H9 (cell line): ENCODE results near the gene TMEM145. TPM values are rescaled to one million over a fixed set of nuclear protein-coding genes. Genes with fewer than 3 reads are reported as not detected.

Experiments used
- DNase-seq: peaks from one replicate; pipeline ENCODE4 v3.0.0-alpha.2; 2017
- H2AFZ ChIP-seq: one replicate; pipeline ENCODE4 v1.6.1; 2013; ENCODE audit warnings: mild to moderate bottlenecking, low read length, control low read depth, moderate library complexity
- H2AK5ac ChIP-seq: 2 replicates; pipeline ENCODE4 v1.6.1; 2013; ENCODE audit warnings: low read length, control low read depth, mixed read lengths; ENCODE audit not compliant: insufficient read length
- H2BK120ac ChIP-seq: one replicate; pipeline ENCODE4 v1.6.1; 2013; ENCODE audit warnings: low read depth, mild to moderate bottlenecking, low read length, control low read depth, inconsistent platforms; ENCODE audit not compliant: poor library complexity, severe bottlenecking
- H2BK12ac ChIP-seq: 2 replicates; pipeline ENCODE4 v1.6.1; 2013; ENCODE audit warnings: low read length, control low read depth, mixed read lengths, low read depth; ENCODE audit not compliant: insufficient read length
- H2BK15ac ChIP-seq: 2 replicates; pipeline ENCODE4 v1.6.1; 2013; ENCODE audit warnings: low read depth, low read length, control low read depth
- H2BK20ac ChIP-seq: one replicate; pipeline ENCODE4 v1.6.1; 2013; ENCODE audit warnings: low read depth, mild to moderate bottlenecking, low read length, control low read depth, inconsistent platforms; ENCODE audit not compliant: poor library complexity, severe bottlenecking
- H2BK5ac ChIP-seq: 2 replicates; pipeline ENCODE4 v1.6.1; 2013; ENCODE audit warnings: low read length, control low read depth, mixed read lengths; ENCODE audit not compliant: insufficient read length
- H3K14ac ChIP-seq: 2 replicates; pipeline ENCODE4 v1.6.1; 2013; ENCODE audit warnings: low read length, control low read depth; ENCODE audit not compliant: insufficient read depth
- H3K18ac ChIP-seq: 2 replicates; pipeline ENCODE4 v1.6.1; 2013; ENCODE audit warnings: low read depth, mild to moderate bottlenecking, mixed read lengths, low read length, control low read depth; ENCODE audit not compliant: insufficient read length
- H3K23ac ChIP-seq: 2 replicates; pipeline ENCODE4 v1.6.1; 2013; ENCODE audit warnings: low read length, control low read depth, mixed read lengths, low read depth; ENCODE audit not compliant: insufficient read length
- H3K23me2 ChIP-seq: 2 replicates; pipeline ENCODE4 v1.6.1; 2013; ENCODE audit warnings: low read depth, mild to moderate bottlenecking, mixed read lengths, low read length, control low read depth; ENCODE audit not compliant: insufficient read length, poor library complexity, severe bottlenecking
- H3K27ac ChIP-seq: 2 replicates; pipeline ENCODE4 v1.5.1; 2013; ENCODE audit warnings: low read length, control low read depth, mixed read lengths, low read depth; ENCODE audit not compliant: insufficient read length
- H3K27me3 ChIP-seq: 2 replicates; pipeline ENCODE4 v1.6.1; 2013; ENCODE audit warnings: low read length, control low read depth, inconsistent platforms; ENCODE audit not compliant: insufficient read depth
- H3K4ac ChIP-seq: 2 replicates; pipeline ENCODE4 v1.6.1; 2013; ENCODE audit warnings: low read depth, mild to moderate bottlenecking, control low read depth, inconsistent platforms, low read length, moderate library complexity
- H3K4me1 ChIP-seq: 2 replicates; pipeline ENCODE4 v1.6.1; 2013; ENCODE audit warnings: low read length, control low read depth, inconsistent platforms; ENCODE audit not compliant: insufficient read depth
- H3K4me2 ChIP-seq: 2 replicates; pipeline ENCODE4 v1.6.1; 2013; ENCODE audit warnings: low read length, control low read depth, mixed read lengths; ENCODE audit not compliant: insufficient read length, insufficient read depth
- H3K56ac ChIP-seq: 2 replicates; pipeline ENCODE4 v1.6.1; 2013; ENCODE audit warnings: low read depth, mild to moderate bottlenecking, mixed read lengths, low read length, control low read depth; ENCODE audit not compliant: insufficient read length
- H3K79me1 ChIP-seq: 2 replicates; pipeline ENCODE4 v1.6.1; 2013; ENCODE audit warnings: low read depth, mild to moderate bottlenecking, moderate library complexity, low read length, control low read depth, inconsistent platforms; ENCODE audit not compliant: insufficient read depth, poor library complexity, severe bottlenecking
- H3K79me2 ChIP-seq: 2 replicates; pipeline ENCODE4 v1.6.1; 2013; ENCODE audit warnings: low read length, control low read depth, inconsistent platforms; ENCODE audit not compliant: insufficient read depth
- H3K9ac ChIP-seq: 2 replicates; pipeline ENCODE4 v1.6.1; 2013; ENCODE audit warnings: low read length, control low read depth, mixed read lengths; ENCODE audit not compliant: insufficient read length; ENCODE audit errors: extremely low read depth
- H3K9me3 ChIP-seq: one replicate; pipeline ENCODE4 v1.6.1; 2013; ENCODE audit warnings: low read depth, low read length, inconsistent platforms; ENCODE audit not compliant: control insufficient read depth
- H3T11ph ChIP-seq: one replicate; pipeline ENCODE4 v1.6.1; 2013; ENCODE audit warnings: mild to moderate bottlenecking, low read length, control low read depth, inconsistent platforms
- H4K20me1 ChIP-seq: one replicate; pipeline ENCODE4 v1.6.1; 2013; ENCODE audit not compliant: control insufficient read depth, insufficient read length, insufficient read depth
- H4K5ac ChIP-seq: 2 replicates; pipeline ENCODE4 v1.6.1; 2013; ENCODE audit warnings: low read depth, mild to moderate bottlenecking, mixed read lengths, low read length, control low read depth; ENCODE audit not compliant: insufficient read length
- H4K8ac ChIP-seq: replicated peaks from 2 replicates; pipeline ENCODE4 v1.6.1; 2013; ENCODE audit warnings: low read length, control low read depth, mixed read lengths, low read depth; ENCODE audit not compliant: insufficient read length
- H4K91ac ChIP-seq: 2 replicates; pipeline ENCODE4 v1.6.1; 2013; ENCODE audit warnings: low read depth, mild to moderate bottlenecking, moderate library complexity, mixed read lengths, low read length, control low read depth; ENCODE audit not compliant: insufficient read length
- H3K27ac Mint-ChIP-seq, 3 experiments: 2 replicates in 2 of 3; 3 replicates in 1 of 3; pipeline ENCODE4 v1.8.0; 2020 to 2021; ENCODE audit warnings: mixed read lengths in 3 of 3, mild to moderate bottlenecking in 1 of 3, moderate library complexity in 1 of 3
- H3K27me3 Mint-ChIP-seq: 2 replicates; pipeline ENCODE4 v1.8.0; 2021; ENCODE audit warnings: low read depth, mild to moderate bottlenecking, moderate library complexity, mixed read lengths
- H3K36me3 Mint-ChIP-seq, 3 experiments: 2 replicates in 2 of 3; 3 replicates in 1 of 3; pipeline ENCODE4 v1.8.0; 2020 to 2021; ENCODE audit warnings: low read depth in 3 of 3, mixed read lengths in 3 of 3; ENCODE audit not compliant: insufficient read depth in 1 of 3
- H3K4me1 Mint-ChIP-seq, 2 experiments: 2 replicates each; pipeline ENCODE4 v1.8.0; 2020; ENCODE audit warnings: mixed read lengths in 2 of 2
- H3K4me3 Mint-ChIP-seq, 2 experiments: 2 replicates in 1 of 2; 3 replicates in 1 of 2; pipeline ENCODE4 v1.8.0; 2020 to 2021; ENCODE audit warnings: mild to moderate bottlenecking in 2 of 2, mixed read lengths in 2 of 2, moderate library complexity in 1 of 2
- H3K9me3 Mint-ChIP-seq, 2 experiments: 2 replicates in 1 of 2; 3 replicates in 1 of 2; pipeline ENCODE4 v1.8.0; 2020; ENCODE audit warnings: mild to moderate bottlenecking in 2 of 2, mixed read lengths in 2 of 2, moderate library complexity in 1 of 2
- WGBS: extraction: QIAGEN DNeasy Blood & Tissue Kit; methylation state at CpG from one replicate; pipeline ENCODE4 v1.1.7; 2013; ENCODE audit warnings: missing lambda C conversion rate, low lambda C conversion rate, mixed read lengths; ENCODE audit not compliant: insufficient read length; ENCODE audit errors: extremely low coverage; 5-methylcytosine and 5-hydroxymethylcytosine counted together
- total RNA-seq: library from RNA; stranded (reverse); gene quantifications from 2 replicates; pipeline ENCODE4 v1.2.1, GENCODE V29; 2021
- TF ChIP-seq, protein P1 (sequence below): fragments of 200-600 bp; sonication (generic); conservative IDR thresholded peaks from 3 replicates; pipeline ENCODE4 v1.8.0; 2021; ENCODE audit warnings: antibody characterized with exemption, mild to moderate bottlenecking

TMEM145 gene
- total RNA-seq, 1 experiment from 2014 or later = 4.5 TPM

DNA sequence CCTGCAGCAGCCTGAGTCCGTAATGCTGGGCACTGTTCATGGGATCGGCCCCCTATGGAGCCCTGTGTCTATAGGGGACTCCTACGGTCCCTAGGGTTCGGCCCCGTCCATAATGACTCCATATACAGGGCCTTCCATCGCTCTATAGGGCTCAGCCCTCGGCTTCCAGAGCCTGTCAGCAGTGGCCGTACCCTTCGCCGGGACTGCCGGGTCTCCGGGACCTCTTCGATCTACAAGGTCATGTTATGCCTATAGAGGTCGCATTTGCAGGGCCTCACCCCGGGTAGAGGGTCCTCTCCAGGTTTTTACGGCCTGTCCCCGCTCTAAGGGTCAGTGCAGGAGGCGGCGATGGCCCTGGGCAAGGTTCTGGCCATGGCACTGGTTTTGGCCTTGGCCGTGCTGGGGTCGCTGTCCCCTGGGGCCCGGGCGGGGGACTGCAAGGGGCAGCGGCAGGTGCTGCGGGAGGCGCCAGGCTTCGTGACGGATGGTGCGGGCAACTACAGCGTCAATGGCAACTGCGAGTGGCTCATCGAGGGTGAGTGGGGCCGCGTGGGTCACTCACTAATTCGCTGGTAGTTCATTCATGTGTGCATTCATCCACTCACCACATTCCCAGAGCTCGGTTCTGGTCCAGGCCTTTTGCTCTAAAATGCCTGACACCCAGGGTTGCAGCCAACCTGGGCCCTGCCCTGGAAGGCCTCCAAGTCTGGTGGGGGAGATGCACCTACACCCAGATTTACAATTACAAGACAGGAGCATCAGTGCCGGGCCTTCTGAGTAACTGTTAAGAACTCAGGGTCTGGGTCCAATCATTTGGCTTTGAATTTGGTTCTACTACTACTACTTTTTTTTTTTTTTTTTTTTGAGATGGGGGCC lies 13.0 kb downstream of the TMEM145 start:
- Histone ChIP-seq H2BK120ac (no peak overlapping the region), H3K4me2 (peak overlapping the region; percentile 45), H3K27ac (no peak overlapping the region), H3K23me2 (peaks cover 19% of the 10 kb centered on the region), H3K56ac (no peak overlapping the region), H2AK5ac (no peak overlapping the region), H2BK15ac (no peak overlapping the region), H3K9ac (peak overlapping the region; percentile 31), H2BK5ac (no peak overlapping the region), H3T11ph (no peak overlapping the region), H4K91ac (no peak overlapping the region), H3K9me3 (no peaks in the 10 kb centered on the region), H3K27me3 (no peaks in the 10 kb centered on the region), H2BK12ac (no peak overlapping the region), H3K79me1 (peaks cover 11% of the 10 kb centered on the region), H4K8ac (no peak overlapping the region), H3K14ac (no peak overlapping the region), H3K4me1 (no peaks in the 10 kb centered on the region; the same call in 1 of the 2 replicates), H3K79me2 (peaks cover 5% of the 10 kb centered on the region; the same call in 1 of the 2 replicates), H4K20me1 (no peaks in the 10 kb centered on the region), H3K23ac (no peak overlapping the region), H3K18ac (no peak overlapping the region), H4K5ac (no peak overlapping the region), H2BK20ac (no peak overlapping the region), H2AFZ (no peak overlapping the region), H3K4ac (no peak overlapping the region)
- Mint-ChIP-seq H3K4me1 (peaks cover 25 to 32% of the 10 kb centered on the region in 2 experiments), H3K27me3 (peaks cover 36% of the 10 kb centered on the region), H3K9me3 (no peaks in the 10 kb centered on the region), H3K27ac (peak overlapping the region in 1 of 3 experiments; percentile 55; a peak in 2 of 7 replicates), H3K36me3 (peaks cover 0 to 3% (median 0%) of the 10 kb centered on the region in 3 experiments; a peak in 2 of 7 replicates), H3K4me3 (peak overlapping the region; percentile 80 to 89)
- TF ChIP-seq, protein P1, sequence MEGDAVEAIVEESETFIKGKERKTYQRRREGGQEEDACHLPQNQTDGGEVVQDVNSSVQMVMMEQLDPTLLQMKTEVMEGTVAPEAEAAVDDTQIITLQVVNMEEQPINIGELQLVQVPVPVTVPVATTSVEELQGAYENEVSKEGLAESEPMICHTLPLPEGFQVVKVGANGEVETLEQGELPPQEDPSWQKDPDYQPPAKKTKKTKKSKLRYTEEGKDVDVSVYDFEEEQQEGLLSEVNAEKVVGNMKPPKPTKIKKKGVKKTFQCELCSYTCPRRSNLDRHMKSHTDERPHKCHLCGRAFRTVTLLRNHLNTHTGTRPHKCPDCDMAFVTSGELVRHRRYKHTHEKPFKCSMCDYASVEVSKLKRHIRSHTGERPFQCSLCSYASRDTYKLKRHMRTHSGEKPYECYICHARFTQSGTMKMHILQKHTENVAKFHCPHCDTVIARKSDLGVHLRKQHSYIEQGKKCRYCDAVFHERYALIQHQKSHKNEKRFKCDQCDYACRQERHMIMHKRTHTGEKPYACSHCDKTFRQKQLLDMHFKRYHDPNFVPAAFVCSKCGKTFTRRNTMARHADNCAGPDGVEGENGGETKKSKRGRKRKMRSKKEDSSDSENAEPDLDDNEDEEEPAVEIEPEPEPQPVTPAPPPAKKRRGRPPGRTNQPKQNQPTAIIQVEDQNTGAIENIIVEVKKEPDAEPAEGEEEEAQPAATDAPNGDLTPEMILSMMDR = peak; percentile 44
- peak; percentile 53 for DNase-seq
- WGBS = no CpG with 5 or more reads among the region's 37 CpGs
